Neural progenitor cell (in vitro differentiated cells): Measurements from ENCODE around the gene ESRRB. TPM values are rescaled to one million over a fixed set of nuclear protein-coding genes. Genes with fewer than 3 reads are reported as not detected.

Source experiments
- DNase-seq: peaks from one replicate; pipeline ENCODE4 v3.0.0-alpha.2; 2016; ENCODE audit warnings: low spot score
- H2AFZ ChIP-seq: fragments of 200-600 bp; sonication (generic); replicated peaks from 2 replicates; pipeline ENCODE4 v1.6.1; 2016; ENCODE audit warnings: antibody characterized with exemption
- H3F3A ChIP-seq: fragments of 200-600 bp; sonication (generic); 2 replicates; pipeline ENCODE4 v1.6.1; 2016; ENCODE audit warnings: antibody characterized with exemption, low read depth
- H3K27ac ChIP-seq: fragments of 200-600 bp; sonication (generic); 2 replicates; pipeline ENCODE4 v1.5.1; 2016; ENCODE audit warnings: mild to moderate bottlenecking
- H3K27me3 ChIP-seq: fragments of 200-600 bp; sonication (generic); 2 replicates; pipeline ENCODE4 v1.6.1; 2016; ENCODE audit warnings: mild to moderate bottlenecking, moderate library complexity
- H3K36me3 ChIP-seq: fragments of 200-600 bp; sonication (generic); 2 replicates; pipeline ENCODE4 v1.5.1; 2016
- H3K4me1 ChIP-seq: fragments of 200-600 bp; sonication (generic); 2 replicates; pipeline ENCODE4 v1.6.1; 2016; ENCODE audit warnings: mixed run types
- H3K4me2 ChIP-seq: fragments of 200-600 bp; sonication (generic); 2 replicates; pipeline ENCODE4 v1.6.1; 2016
- H3K4me3 ChIP-seq: fragments of 200-600 bp; sonication (generic); 2 replicates; pipeline ENCODE4 v1.5.1; 2016
- H3K79me2 ChIP-seq: fragments of 200-600 bp; sonication (generic); 2 replicates; pipeline ENCODE4 v1.6.1; 2016; ENCODE audit warnings: low read depth
- H3K9ac ChIP-seq: fragments of 200-600 bp; sonication (generic); 2 replicates; pipeline ENCODE4 v1.6.1; 2016
- H3K9me3 ChIP-seq: fragments of 200-600 bp; sonication (generic); 2 replicates; pipeline ENCODE4 v1.5.1; 2016; ENCODE audit warnings: low read depth
- H4K20me1 ChIP-seq: fragments of 200-600 bp; sonication (generic); 2 replicates; pipeline ENCODE4 v1.6.1; 2016; ENCODE audit warnings: low read depth
- H3K27ac Mint-ChIP-seq: 3 replicates; pipeline ENCODE4 v1.8.0; 2021; ENCODE audit warnings: mixed read lengths
- H3K27me3 Mint-ChIP-seq: 2 replicates; pipeline ENCODE4 v1.8.0; 2022; ENCODE audit warnings: low read depth, mild to moderate bottlenecking, inconsistent platforms, moderate library complexity, mixed read lengths; ENCODE audit not compliant: insufficient read depth
- H3K36me3 Mint-ChIP-seq: 3 replicates; pipeline ENCODE4 v1.8.0; 2021; ENCODE audit warnings: mixed read lengths
- H3K4me1 Mint-ChIP-seq: 3 replicates; pipeline ENCODE4 v1.8.0; 2021; ENCODE audit warnings: mixed read lengths
- H3K4me3 Mint-ChIP-seq: 3 replicates; pipeline ENCODE4 v1.8.0; 2021; ENCODE audit warnings: mild to moderate bottlenecking, moderate library complexity, mixed read lengths
- H3K9me3 Mint-ChIP-seq: 3 replicates; pipeline ENCODE4 v1.8.0; 2020; ENCODE audit warnings: mixed read lengths
- EZH2 ChIP-seq: fragments of 200-600 bp; sonication (generic); IDR thresholded peaks from 2 replicates; pipeline ENCODE4 v1.6.1; 2017; ENCODE audit warnings: antibody characterized with exemption, mild to moderate bottlenecking, moderate library complexity
- EZH2phosphoT487 ChIP-seq: fragments of 200-600 bp; sonication (generic); IDR thresholded peaks from 2 replicates; pipeline ENCODE4 v1.6.1; 2017; ENCODE audit warnings: antibody characterized with exemption
- total RNA-seq: library from RNA; depleted of rRNA; stranded (reverse); fragments of >200 nt; gene quantifications from 2 replicates; pipeline ENCODE4 v1.2.3, GENCODE V29; 2015; ENCODE audit warnings: low replicate concordance
- TF ChIP-seq, protein P1 (sequence below): fragments of 200-600 bp; sonication (generic); IDR thresholded peaks from 2 replicates; pipeline ENCODE4 v1.5.1; 2017; ENCODE audit warnings: antibody characterized with exemption, mild to moderate bottlenecking

ESRRB gene
- total RNA-seq, 1 donor from 2014 or later = 1.3 TPM

- Histone ChIP-seq H3K27me3 (no peaks in the 10 kb centered on the region), H3K79me2 (no peaks in the 10 kb centered on the region), H3F3A (no peaks in the 10 kb centered on the region), H3K4me3 (no peak overlapping the region), H3K4me1 (peaks cover 5% of the 10 kb centered on the region), H4K20me1 (no peaks in the 10 kb centered on the region), H3K9ac (no peak overlapping the region), H3K4me2 (no peak overlapping the region), H3K36me3 (no peaks in the 10 kb centered on the region), H3K27ac (no peak overlapping the region), H2AFZ (no peak overlapping the region), H3K9me3 (no peaks in the 10 kb centered on the region)
- H3K9me3 Mint-ChIP-seq = no peaks in the 10 kb centered on the region
- H3K4me1 Mint-ChIP-seq = peaks cover 10% of the 10 kb centered on the region
- H3K27ac Mint-ChIP-seq = no peak overlapping the region
- TF ChIP-seq, protein P1, sequence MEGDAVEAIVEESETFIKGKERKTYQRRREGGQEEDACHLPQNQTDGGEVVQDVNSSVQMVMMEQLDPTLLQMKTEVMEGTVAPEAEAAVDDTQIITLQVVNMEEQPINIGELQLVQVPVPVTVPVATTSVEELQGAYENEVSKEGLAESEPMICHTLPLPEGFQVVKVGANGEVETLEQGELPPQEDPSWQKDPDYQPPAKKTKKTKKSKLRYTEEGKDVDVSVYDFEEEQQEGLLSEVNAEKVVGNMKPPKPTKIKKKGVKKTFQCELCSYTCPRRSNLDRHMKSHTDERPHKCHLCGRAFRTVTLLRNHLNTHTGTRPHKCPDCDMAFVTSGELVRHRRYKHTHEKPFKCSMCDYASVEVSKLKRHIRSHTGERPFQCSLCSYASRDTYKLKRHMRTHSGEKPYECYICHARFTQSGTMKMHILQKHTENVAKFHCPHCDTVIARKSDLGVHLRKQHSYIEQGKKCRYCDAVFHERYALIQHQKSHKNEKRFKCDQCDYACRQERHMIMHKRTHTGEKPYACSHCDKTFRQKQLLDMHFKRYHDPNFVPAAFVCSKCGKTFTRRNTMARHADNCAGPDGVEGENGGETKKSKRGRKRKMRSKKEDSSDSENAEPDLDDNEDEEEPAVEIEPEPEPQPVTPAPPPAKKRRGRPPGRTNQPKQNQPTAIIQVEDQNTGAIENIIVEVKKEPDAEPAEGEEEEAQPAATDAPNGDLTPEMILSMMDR = no peak
- TF ChIP-seq EZH2phosphoT487 (no peak), EZH2 (no peak)
- H3K36me3 Mint-ChIP-seq = no peaks in the 10 kb centered on the region
- no peak for DNase-seq
- H3K27me3 Mint-ChIP-seq = peaks cover 6% of the 10 kb centered on the region
- no peak overlapping the region for H3K4me3 Mint-ChIP-seq
Observed at GRCh38 chr14:76439237-76439775, 63.4 kb downstream of the ESRRB start.

DNA sequence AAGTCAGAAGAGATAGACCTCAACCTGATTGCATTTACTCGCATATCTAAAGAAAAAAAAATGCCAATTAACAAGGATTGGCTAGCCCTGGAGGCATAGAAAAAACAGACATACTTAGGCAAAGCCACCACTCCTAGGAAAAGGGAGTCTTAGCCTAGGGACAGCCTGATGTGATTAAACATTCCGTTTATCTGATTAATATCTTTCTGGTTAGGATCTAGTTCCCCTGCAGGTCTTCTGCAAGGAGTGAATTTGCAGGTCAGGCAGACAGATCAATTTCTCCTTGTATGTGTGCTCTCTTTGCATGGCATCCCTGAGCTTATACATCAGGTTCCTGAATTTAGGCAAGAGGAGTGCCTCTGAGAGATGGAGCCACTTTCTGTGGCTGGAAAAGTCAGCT lies 70.5 kb downstream of the ESRRB start:
- no peak overlapping the region for H2AFZ ChIP-seq
- peaks cover 10% of the 10 kb centered on the region for H3K4me1 ChIP-seq

DNA sequence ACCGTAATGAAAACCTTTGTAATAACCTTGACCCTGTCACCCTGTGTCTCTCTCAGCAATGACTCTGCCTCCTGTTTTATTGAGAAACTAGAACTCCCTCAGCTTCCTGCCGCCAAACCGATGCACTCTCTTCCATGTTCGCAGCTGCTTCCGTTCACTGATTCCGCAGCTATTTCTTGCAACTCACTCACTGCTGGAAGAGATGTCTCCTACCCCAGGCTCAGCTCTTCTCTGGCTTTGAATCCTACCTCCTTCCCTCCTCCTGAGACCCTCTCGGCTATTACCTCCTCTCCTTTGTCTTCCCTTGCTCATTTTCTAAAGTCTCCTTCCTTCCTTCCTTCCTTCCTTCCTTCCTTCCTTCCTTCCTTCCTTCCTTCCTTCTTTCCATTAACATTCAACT lies 71.0 kb downstream of the ESRRB start:
- Mint-ChIP-seq H3K4me1 (peaks cover 8% of the 10 kb centered on the region), H3K27me3 (peaks cover 7% of the 10 kb centered on the region), H3K4me3 (no peak overlapping the region), H3K36me3 (no peaks in the 10 kb centered on the region), H3K9me3 (no peaks in the 10 kb centered on the region), H3K27ac (no peak overlapping the region)
- Histone ChIP-seq H3K9me3 (no peaks in the 10 kb centered on the region), H3K4me1 (peaks cover 10% of the 10 kb centered on the region), H3K36me3 (no peaks in the 10 kb centered on the region), H3K27me3 (no peaks in the 10 kb centered on the region), H3K79me2 (no peaks in the 10 kb centered on the region), H3K27ac (no peak overlapping the region), H3K4me2 (no peak overlapping the region), H4K20me1 (no peaks in the 10 kb centered on the region), H3F3A (no peaks in the 10 kb centered on the region), H3K4me3 (no peak overlapping the region), H2AFZ (no peak overlapping the region), H3K9ac (no peak overlapping the region)
- TF ChIP-seq, protein P1 = no peak
- TF ChIP-seq EZH2 (no peak), EZH2phosphoT487 (no peak)
- no peak for DNase-seq

More for the DNA sequence above, 70.5 kb downstream of the ESRRB start:
- H3K4me1 Mint-ChIP-seq = peaks cover 8% of the 10 kb centered on the region
- H3K4me3 Mint-ChIP-seq = no peak overlapping the region
- TF ChIP-seq, protein P1 = no peak
- TF ChIP-seq EZH2phosphoT487 (no peak), EZH2 (no peak)
- no peak overlapping the region for H3K27ac ChIP-seq
- H3F3A ChIP-seq = no peaks in the 10 kb centered on the region
- H3K27ac Mint-ChIP-seq = no peak overlapping the region
- no peak overlapping the region for H3K9ac ChIP-seq
- no peak overlapping the region for H3K4me3 ChIP-seq
- H4K20me1 ChIP-seq = no peaks in the 10 kb centered on the region
- no peaks in the 10 kb centered on the region for H3K9me3 ChIP-seq
- H3K27me3 ChIP-seq = no peaks in the 10 kb centered on the region
- H3K27me3 Mint-ChIP-seq = peaks cover 7% of the 10 kb centered on the region
- no peaks in the 10 kb centered on the region for H3K36me3 ChIP-seq
- DNase-seq = no peak
- H3K79me2 ChIP-seq = no peaks in the 10 kb centered on the region
- H3K36me3 Mint-ChIP-seq = no peaks in the 10 kb centered on the region
- H3K9me3 Mint-ChIP-seq = no peaks in the 10 kb centered on the region
- no peak overlapping the region for H3K4me2 ChIP-seq
